Astrocyte (in vitro differentiated cells and primary cell): ENCODE measurements around the gene SYT5. TPM values are rescaled to one million over a fixed set of nuclear protein-coding genes. Genes with fewer than 3 reads are reported as not detected.

Source experiments
- DNase-seq: peaks from one replicate; pipeline ENCODE4 v3.0.0-alpha.2; 2010; ENCODE audit warnings: low read depth
- FAIRE-seq: peaks from 2 replicates; lab custom pipeline; 2011; peaks lifted over from hg19 to GRCh38; lab: Jason Lieb, UNC
- H2AFZ ChIP-seq: 2 replicates; pipeline ENCODE4 v1.6.0; 2012; ENCODE audit warnings: low read depth, low read length, inconsistent platforms
- H3K27ac ChIP-seq: 2 replicates; pipeline ENCODE4 v1.5.1; 2011; ENCODE audit warnings: low read depth, low read length, inconsistent platforms
- H3K27me3 ChIP-seq: 2 replicates; pipeline ENCODE4 v1.6.0; 2011; ENCODE audit warnings: low read length, inconsistent platforms; ENCODE audit not compliant: insufficient read depth
- H3K36me3 ChIP-seq: 2 replicates; pipeline ENCODE4 v1.5.1; 2011; ENCODE audit warnings: low read length, inconsistent platforms; ENCODE audit not compliant: insufficient read depth
- H3K4me1 ChIP-seq: 2 replicates; pipeline ENCODE4 v1.5.1; 2011; ENCODE audit warnings: low read length, inconsistent platforms; ENCODE audit not compliant: insufficient read depth
- H3K4me2 ChIP-seq: 2 replicates; pipeline ENCODE4 v1.6.0; 2012; ENCODE audit warnings: low read length, inconsistent platforms
- H3K4me3 ChIP-seq: 2 replicates; pipeline ENCODE4 v1.5.1; 2011; ENCODE audit warnings: low read depth, mild to moderate bottlenecking, low read length, inconsistent platforms; ENCODE audit not compliant: insufficient read depth
- H3K79me2 ChIP-seq: 2 replicates; pipeline ENCODE4 v1.6.0; 2012; ENCODE audit warnings: mild to moderate bottlenecking, low read length, inconsistent platforms; ENCODE audit not compliant: insufficient read depth
- H3K9ac ChIP-seq: 2 replicates; pipeline ENCODE4 v1.6.0; 2012; ENCODE audit warnings: mild to moderate bottlenecking, low read length, inconsistent platforms
- H3K9me3 ChIP-seq: 2 replicates; pipeline ENCODE4 v1.5.1; 2012; ENCODE audit warnings: low read depth, mild to moderate bottlenecking, low read length, inconsistent platforms; ENCODE audit not compliant: insufficient read depth
- H4K20me1 ChIP-seq: 2 replicates; pipeline ENCODE4 v1.6.0; 2012; ENCODE audit warnings: low read length, inconsistent platforms; ENCODE audit not compliant: insufficient read depth
- H3K27ac Mint-ChIP-seq: one replicate; pipeline ENCODE4 v1.8.0; 2021; ENCODE audit warnings: mild to moderate bottlenecking, mixed read lengths; ENCODE audit not compliant: unreplicated experiment
- H3K27me3 Mint-ChIP-seq: one replicate; pipeline ENCODE4 v1.8.0; 2021; ENCODE audit warnings: low read depth, mixed read lengths; ENCODE audit not compliant: unreplicated experiment
- H3K36me3 Mint-ChIP-seq: one replicate; pipeline ENCODE4 v1.8.0; 2021; ENCODE audit warnings: low read depth, mixed read lengths; ENCODE audit not compliant: unreplicated experiment
- H3K4me1 Mint-ChIP-seq: one replicate; pipeline ENCODE4 v1.8.0; 2021; ENCODE audit warnings: low read depth, mixed read lengths; ENCODE audit not compliant: unreplicated experiment
- H3K4me3 Mint-ChIP-seq: one replicate; pipeline ENCODE4 v1.8.0; 2021; ENCODE audit warnings: mild to moderate bottlenecking, moderate library complexity, mixed read lengths; ENCODE audit not compliant: unreplicated experiment
- H3K9me3 Mint-ChIP-seq: one replicate; pipeline ENCODE4 v1.8.0; 2021; ENCODE audit warnings: mild to moderate bottlenecking, mixed read lengths; ENCODE audit not compliant: unreplicated experiment
- CTCF ChIP-seq: IDR thresholded peaks from 2 replicates; pipeline ENCODE4 v1.5.1; 2011; ENCODE audit warnings: low read depth, mild to moderate bottlenecking, inconsistent platforms, low read length, moderate library complexity; ENCODE audit not compliant: insufficient read depth
- EZH2 ChIP-seq: IDR thresholded peaks from 2 replicates; pipeline ENCODE4 v1.6.1; 2012; ENCODE audit warnings: mild to moderate bottlenecking, low read length, inconsistent platforms; ENCODE audit not compliant: insufficient read depth
- total RNA-seq: library from RNA; stranded (reverse); gene quantifications from 2 replicates; pipeline ENCODE4 v1.2.1, GENCODE V29; 2021

Gene SYT5
- total RNA-seq, 1 donor from 2014 or later, result 1.1 TPM

- no peak for DNase-seq
- Histone ChIP-seq H2AFZ (no peak overlapping the region), H3K79me2 (no peaks in the 10 kb centered on the region), H3K4me3 (no peak overlapping the region), H3K4me1 (no peaks in the 10 kb centered on the region), H3K9me3 (no peaks in the 10 kb centered on the region), H4K20me1 (peaks cover 44% of the 10 kb centered on the region), H3K9ac (no peak overlapping the region), H3K4me2 (no peak overlapping the region), H3K27ac (no peak overlapping the region), H3K27me3 (no peaks in the 10 kb centered on the region), H3K36me3 (peaks cover 6% of the 10 kb centered on the region)
- Mint-ChIP-seq H3K9me3 (no peaks in the 10 kb centered on the region), H3K4me1 (no peaks in the 10 kb centered on the region), H3K4me3 (no peak overlapping the region), H3K27ac (no peak overlapping the region), H3K27me3 (no peaks in the 10 kb centered on the region), H3K36me3 (peaks cover 20% of the 10 kb centered on the region)
- no peak for TF ChIP-seq EZH2
- no peak for TF ChIP-seq CTCF
- no peak for FAIRE-seq
Measured at GRCh38 chr19:55229145-55229788, 49.2 kb upstream of the SYT5 start.

GRCh38 chr19:55228403-55229031, 48.4 kb upstream of the SYT5 start, which contains the start of gene TMEM86B:
Gene TMEM86B (minus strand): TSS chr19:55228763. CDS start chr19:55228741, 22 bp downstream.
- DNase-seq, result no peak
- no peak within 1 kb of the TSS for H3K4me3 ChIP-seq

More at GRCh38 chr19:55228403-55229031, 48.4 kb upstream of the SYT5 start, which contains the start of gene TMEM86B:
- H3K36me3 Mint-ChIP-seq, result peaks cover 18% of the 10 kb centered on the region
- Histone ChIP-seq H3K36me3 (peaks cover 4% of the 10 kb centered on the region), H3K9ac (no peak within 1 kb of the TSS), H3K27me3 (no peaks in the 10 kb centered on the region), H4K20me1 (peaks cover 49% of the 10 kb centered on the region), H2AFZ (no peak within 1 kb of the TSS), H3K9me3 (no peaks in the 10 kb centered on the region), H3K4me2 (no peak within 1 kb of the TSS), H3K79me2 (no peaks in the 10 kb centered on the region), H3K4me1 (no peaks in the 10 kb centered on the region), H3K27ac (no peak within 1 kb of the TSS)
- H3K4me3 Mint-ChIP-seq, result no peak within 1 kb of the TSS
- H3K4me1 Mint-ChIP-seq, result no peaks in the 10 kb centered on the region
- no peak within 1 kb of the TSS for H3K27ac Mint-ChIP-seq
- TF ChIP-seq CTCF (no peak), EZH2 (no peak)
- FAIRE-seq, result no peak
- H3K27me3 Mint-ChIP-seq, result no peaks in the 10 kb centered on the region
- H3K9me3 Mint-ChIP-seq, result no peaks in the 10 kb centered on the region
